H9 (cell line): ENCODE measurements around the gene HSPB1. TPM values are rescaled to one million over a fixed set of nuclear protein-coding genes. Genes with fewer than 3 reads are reported as not detected.

Experiments
- DNase-seq: peaks from one replicate; pipeline ENCODE4 v3.0.0-alpha.2; 2017
- H2AFZ ChIP-seq: one replicate; pipeline ENCODE4 v1.6.1; 2013; ENCODE audit warnings: mild to moderate bottlenecking, low read length, control low read depth, moderate library complexity
- H2AK5ac ChIP-seq: 2 replicates; pipeline ENCODE4 v1.6.1; 2013; ENCODE audit warnings: low read length, control low read depth, mixed read lengths; ENCODE audit not compliant: insufficient read length
- H2BK120ac ChIP-seq: one replicate; pipeline ENCODE4 v1.6.1; 2013; ENCODE audit warnings: low read depth, mild to moderate bottlenecking, low read length, control low read depth, inconsistent platforms; ENCODE audit not compliant: poor library complexity, severe bottlenecking
- H2BK12ac ChIP-seq: 2 replicates; pipeline ENCODE4 v1.6.1; 2013; ENCODE audit warnings: low read length, control low read depth, mixed read lengths, low read depth; ENCODE audit not compliant: insufficient read length
- H2BK15ac ChIP-seq: 2 replicates; pipeline ENCODE4 v1.6.1; 2013; ENCODE audit warnings: low read depth, low read length, control low read depth
- H2BK20ac ChIP-seq: one replicate; pipeline ENCODE4 v1.6.1; 2013; ENCODE audit warnings: low read depth, mild to moderate bottlenecking, low read length, control low read depth, inconsistent platforms; ENCODE audit not compliant: poor library complexity, severe bottlenecking
- H2BK5ac ChIP-seq: 2 replicates; pipeline ENCODE4 v1.6.1; 2013; ENCODE audit warnings: low read length, control low read depth, mixed read lengths; ENCODE audit not compliant: insufficient read length
- H3K14ac ChIP-seq: 2 replicates; pipeline ENCODE4 v1.6.1; 2013; ENCODE audit warnings: low read length, control low read depth; ENCODE audit not compliant: insufficient read depth
- H3K18ac ChIP-seq: 2 replicates; pipeline ENCODE4 v1.6.1; 2013; ENCODE audit warnings: low read depth, mild to moderate bottlenecking, mixed read lengths, low read length, control low read depth; ENCODE audit not compliant: insufficient read length
- H3K23ac ChIP-seq: 2 replicates; pipeline ENCODE4 v1.6.1; 2013; ENCODE audit warnings: low read length, control low read depth, mixed read lengths, low read depth; ENCODE audit not compliant: insufficient read length
- H3K23me2 ChIP-seq: 2 replicates; pipeline ENCODE4 v1.6.1; 2013; ENCODE audit warnings: low read depth, mild to moderate bottlenecking, mixed read lengths, low read length, control low read depth; ENCODE audit not compliant: insufficient read length, poor library complexity, severe bottlenecking
- H3K27ac ChIP-seq: 2 replicates; pipeline ENCODE4 v1.5.1; 2013; ENCODE audit warnings: low read length, control low read depth, mixed read lengths, low read depth; ENCODE audit not compliant: insufficient read length
- H3K27me3 ChIP-seq: 2 replicates; pipeline ENCODE4 v1.6.1; 2013; ENCODE audit warnings: low read length, control low read depth, inconsistent platforms; ENCODE audit not compliant: insufficient read depth
- H3K4ac ChIP-seq: 2 replicates; pipeline ENCODE4 v1.6.1; 2013; ENCODE audit warnings: low read depth, mild to moderate bottlenecking, control low read depth, inconsistent platforms, low read length, moderate library complexity
- H3K4me1 ChIP-seq: 2 replicates; pipeline ENCODE4 v1.6.1; 2013; ENCODE audit warnings: low read length, control low read depth, inconsistent platforms; ENCODE audit not compliant: insufficient read depth
- H3K4me2 ChIP-seq: 2 replicates; pipeline ENCODE4 v1.6.1; 2013; ENCODE audit warnings: low read length, control low read depth, mixed read lengths; ENCODE audit not compliant: insufficient read length, insufficient read depth
- H3K56ac ChIP-seq: 2 replicates; pipeline ENCODE4 v1.6.1; 2013; ENCODE audit warnings: low read depth, mild to moderate bottlenecking, mixed read lengths, low read length, control low read depth; ENCODE audit not compliant: insufficient read length
- H3K79me1 ChIP-seq: 2 replicates; pipeline ENCODE4 v1.6.1; 2013; ENCODE audit warnings: low read depth, mild to moderate bottlenecking, moderate library complexity, low read length, control low read depth, inconsistent platforms; ENCODE audit not compliant: insufficient read depth, poor library complexity, severe bottlenecking
- H3K79me2 ChIP-seq: 2 replicates; pipeline ENCODE4 v1.6.1; 2013; ENCODE audit warnings: low read length, control low read depth, inconsistent platforms; ENCODE audit not compliant: insufficient read depth
- H3K9ac ChIP-seq: 2 replicates; pipeline ENCODE4 v1.6.1; 2013; ENCODE audit warnings: low read length, control low read depth, mixed read lengths; ENCODE audit not compliant: insufficient read length; ENCODE audit errors: extremely low read depth
- H3K9me3 ChIP-seq: one replicate; pipeline ENCODE4 v1.6.1; 2013; ENCODE audit warnings: low read depth, low read length, inconsistent platforms; ENCODE audit not compliant: control insufficient read depth
- H3T11ph ChIP-seq: one replicate; pipeline ENCODE4 v1.6.1; 2013; ENCODE audit warnings: mild to moderate bottlenecking, low read length, control low read depth, inconsistent platforms
- H4K20me1 ChIP-seq: one replicate; pipeline ENCODE4 v1.6.1; 2013; ENCODE audit not compliant: control insufficient read depth, insufficient read length, insufficient read depth
- H4K5ac ChIP-seq: 2 replicates; pipeline ENCODE4 v1.6.1; 2013; ENCODE audit warnings: low read depth, mild to moderate bottlenecking, mixed read lengths, low read length, control low read depth; ENCODE audit not compliant: insufficient read length
- H4K8ac ChIP-seq: replicated peaks from 2 replicates; pipeline ENCODE4 v1.6.1; 2013; ENCODE audit warnings: low read length, control low read depth, mixed read lengths, low read depth; ENCODE audit not compliant: insufficient read length
- H4K91ac ChIP-seq: 2 replicates; pipeline ENCODE4 v1.6.1; 2013; ENCODE audit warnings: low read depth, mild to moderate bottlenecking, moderate library complexity, mixed read lengths, low read length, control low read depth; ENCODE audit not compliant: insufficient read length
- H3K27ac Mint-ChIP-seq, 3 experiments: 2 replicates in 2 of 3; 3 replicates in 1 of 3; pipeline ENCODE4 v1.8.0; 2020 to 2021; ENCODE audit warnings: mixed read lengths in 3 of 3, mild to moderate bottlenecking in 1 of 3, moderate library complexity in 1 of 3
- H3K27me3 Mint-ChIP-seq: 2 replicates; pipeline ENCODE4 v1.8.0; 2021; ENCODE audit warnings: low read depth, mild to moderate bottlenecking, moderate library complexity, mixed read lengths
- H3K36me3 Mint-ChIP-seq, 3 experiments: 2 replicates in 2 of 3; 3 replicates in 1 of 3; pipeline ENCODE4 v1.8.0; 2020 to 2021; ENCODE audit warnings: low read depth in 3 of 3, mixed read lengths in 3 of 3; ENCODE audit not compliant: insufficient read depth in 1 of 3
- H3K4me1 Mint-ChIP-seq, 2 experiments: 2 replicates each; pipeline ENCODE4 v1.8.0; 2020; ENCODE audit warnings: mixed read lengths in 2 of 2
- H3K4me3 Mint-ChIP-seq, 2 experiments: 2 replicates in 1 of 2; 3 replicates in 1 of 2; pipeline ENCODE4 v1.8.0; 2020 to 2021; ENCODE audit warnings: mild to moderate bottlenecking in 2 of 2, mixed read lengths in 2 of 2, moderate library complexity in 1 of 2
- H3K9me3 Mint-ChIP-seq, 2 experiments: 2 replicates in 1 of 2; 3 replicates in 1 of 2; pipeline ENCODE4 v1.8.0; 2020; ENCODE audit warnings: mild to moderate bottlenecking in 2 of 2, mixed read lengths in 2 of 2, moderate library complexity in 1 of 2
- WGBS: extraction: QIAGEN DNeasy Blood & Tissue Kit; methylation state at CpG from one replicate; pipeline ENCODE4 v1.1.7; 2013; ENCODE audit warnings: missing lambda C conversion rate, low lambda C conversion rate, mixed read lengths; ENCODE audit not compliant: insufficient read length; ENCODE audit errors: extremely low coverage; 5-methylcytosine and 5-hydroxymethylcytosine counted together
- total RNA-seq: library from RNA; stranded (reverse); gene quantifications from 2 replicates; pipeline ENCODE4 v1.2.1, GENCODE V29; 2021
- TF ChIP-seq, protein P1 (sequence below): fragments of 200-600 bp; sonication (generic); conservative IDR thresholded peaks from 3 replicates; pipeline ENCODE4 v1.8.0; 2021; ENCODE audit warnings: antibody characterized with exemption, mild to moderate bottlenecking

HSPB1 gene
- total RNA-seq, 1 experiment from 2014 or later = 186 TPM

DNA sequence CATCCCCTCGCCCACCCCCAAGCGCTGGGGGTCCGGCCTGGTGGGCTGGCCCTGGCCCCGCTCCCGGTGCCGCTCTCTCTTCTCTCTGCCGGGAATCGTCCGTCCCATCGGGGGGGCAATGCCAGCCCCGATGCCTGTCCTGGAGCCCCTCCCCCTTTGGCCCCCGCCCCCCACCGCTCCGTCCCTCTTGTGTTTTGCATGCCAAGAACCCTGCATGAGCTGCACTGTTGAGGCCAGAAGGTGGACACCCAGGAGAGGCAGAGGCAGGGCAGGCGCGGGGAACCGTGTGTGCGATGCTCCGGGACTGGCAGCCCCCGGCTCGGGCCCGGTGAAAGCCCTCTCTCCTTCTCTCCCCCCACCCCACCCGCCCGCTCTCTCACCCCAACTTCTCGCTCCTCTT lies 22.1 kb upstream of the HSPB1 start:
- H3K27me3 ChIP-seq = peaks cover 7% of the 10 kb centered on the region; the same call in 1 of the 2 replicates
- H3K56ac ChIP-seq = no peak overlapping the region
- H2BK12ac ChIP-seq = no peak overlapping the region
- H3T11ph ChIP-seq = no peak overlapping the region
- peaks cover 11 to 26% of the 10 kb centered on the region in 2 experiments for H3K4me1 Mint-ChIP-seq
- peak overlapping the region; percentile 96 for H3K4me2 ChIP-seq
- no peak overlapping the region for H3K27ac ChIP-seq
- no peak overlapping the region for H3K14ac ChIP-seq
- H2AFZ ChIP-seq = no peak overlapping the region
- H3K4ac ChIP-seq = no peak overlapping the region
- no peaks in the 10 kb centered on the region for H3K79me1 ChIP-seq
- no peak overlapping the region for H3K27ac Mint-ChIP-seq
- peaks cover 8% of the 10 kb centered on the region for H3K23me2 ChIP-seq
- H3K27me3 Mint-ChIP-seq = peaks cover 82% of the 10 kb centered on the region
- peak; percentile 59 for DNase-seq
- no peak overlapping the region for H3K18ac ChIP-seq
- H3K4me1 ChIP-seq = no peaks in the 10 kb centered on the region
- H3K9me3 Mint-ChIP-seq = peaks cover 0 to 2% of the 10 kb centered on the region in 2 experiments; a peak in 2 of 5 replicates
- peaks cover 6 to 13% (median 9%) of the 10 kb centered on the region in 3 experiments for H3K36me3 Mint-ChIP-seq
- WGBS = no CpG with 5 or more reads among the region's 25 CpGs
- H4K8ac ChIP-seq = no peak overlapping the region
- no peak overlapping the region for H3K23ac ChIP-seq
- no peaks in the 10 kb centered on the region for H3K9me3 ChIP-seq
- no peak overlapping the region for H2BK5ac ChIP-seq
- no peaks in the 10 kb centered on the region for H3K79me2 ChIP-seq
- no peak overlapping the region for H2AK5ac ChIP-seq
- H4K91ac ChIP-seq = no peak overlapping the region
- peak overlapping the region; percentile 59 to 85 for H3K4me3 Mint-ChIP-seq
- H2BK120ac ChIP-seq = no peak overlapping the region
- H4K5ac ChIP-seq = no peak overlapping the region
- H3K9ac ChIP-seq = no peak overlapping the region
- H2BK20ac ChIP-seq = no peak overlapping the region
- TF ChIP-seq, protein P1, sequence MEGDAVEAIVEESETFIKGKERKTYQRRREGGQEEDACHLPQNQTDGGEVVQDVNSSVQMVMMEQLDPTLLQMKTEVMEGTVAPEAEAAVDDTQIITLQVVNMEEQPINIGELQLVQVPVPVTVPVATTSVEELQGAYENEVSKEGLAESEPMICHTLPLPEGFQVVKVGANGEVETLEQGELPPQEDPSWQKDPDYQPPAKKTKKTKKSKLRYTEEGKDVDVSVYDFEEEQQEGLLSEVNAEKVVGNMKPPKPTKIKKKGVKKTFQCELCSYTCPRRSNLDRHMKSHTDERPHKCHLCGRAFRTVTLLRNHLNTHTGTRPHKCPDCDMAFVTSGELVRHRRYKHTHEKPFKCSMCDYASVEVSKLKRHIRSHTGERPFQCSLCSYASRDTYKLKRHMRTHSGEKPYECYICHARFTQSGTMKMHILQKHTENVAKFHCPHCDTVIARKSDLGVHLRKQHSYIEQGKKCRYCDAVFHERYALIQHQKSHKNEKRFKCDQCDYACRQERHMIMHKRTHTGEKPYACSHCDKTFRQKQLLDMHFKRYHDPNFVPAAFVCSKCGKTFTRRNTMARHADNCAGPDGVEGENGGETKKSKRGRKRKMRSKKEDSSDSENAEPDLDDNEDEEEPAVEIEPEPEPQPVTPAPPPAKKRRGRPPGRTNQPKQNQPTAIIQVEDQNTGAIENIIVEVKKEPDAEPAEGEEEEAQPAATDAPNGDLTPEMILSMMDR = no peak
- no peak overlapping the region for H2BK15ac ChIP-seq
- H4K20me1 ChIP-seq = no peaks in the 10 kb centered on the region
